SK-N-SH treated with all-trans-retinoic acid at 6 μM for 48 hours (cell line): ENCODE measurements around the gene NDOR1.

Experiments
- CSRNP3 ChIP-seq: fragments of 250-450 bp; sonication (Bioruptor Pico); IDR thresholded peaks from 2 replicates; pipeline ENCODE4 v1.5.1; 2021; ENCODE audit warnings: mild to moderate bottlenecking, moderate library complexity
- PATZ1 ChIP-seq: fragments of 250-450 bp; sonication (Bioruptor Pico); IDR thresholded peaks from 2 replicates; pipeline ENCODE4 v1.8.0; 2020; ENCODE audit warnings: mild to moderate bottlenecking, moderate library complexity, borderline replicate concordance

- TF ChIP-seq PATZ1 (CRISPR knock-in tag) (0 out of 2 replicates have a peak, but pooled peaks have one; percentile 10), CSRNP3 (CRISPR knock-in tag) (no peak)
These were observed 38.4 kb downstream of the NDOR1 start for GRCh38 chr9:137243626-137244485.
